RWPE1 (cell line): ENCODE results near the gene RTN1.
A peak's percentile ranks its signal among the peaks of the same experiment; 100 is the strongest.

Experiments
- CTCF ChIA-PET: fragments of 350-600 bp; sonication (Branson Sonifier 250); formaldehyde crosslinking; extraction: SDS; loops from one replicate; lab custom pipeline; 2021; lab: Yijun Ruan, JAX
- POLR2A ChIA-PET: fragments of 400-600 bp; formaldehyde crosslinking; extraction: SDS; loops from one replicate; lab custom pipeline; 2020; ENCODE audit warnings: antibody characterized with exemption; ENCODE audit not compliant: low non-redundant PET; lab: Yijun Ruan, JAX
- DNase-seq: peaks from one replicate; pipeline ENCODE4 v3.0.0; 2012; ENCODE audit warnings: low spot score
- H3K27ac ChIP-seq: fragments of 450-650 bp; 2 replicates; pipeline ENCODE4 v1.5.1; 2017
- CTCF ChIP-seq: fragments of 450-650 bp; conservative IDR thresholded peaks from 2 replicates; pipeline ENCODE4 v1.5.1; 2017; ENCODE audit warnings: low read depth, mild to moderate bottlenecking

The RTN1 gene

GRCh38 chr14:59707778-59708561 lies 162.6 kb downstream of the RTN1 start:
- ChIA-PET CTCF (interaction anchor here (0.9 to 1.2 kb wide), 2 partner anchors 9 to 190 kb away, joined by 3 read pairs; no protein-coding TSS in a partner anchor), POLR2A (no interaction called here)
- no peak overlapping the region for H3K27ac ChIP-seq
- no peak; the same call in 1 of the 2 replicates for TF ChIP-seq CTCF
- DNase-seq = no peak

- ChIA-PET CTCF (no interaction called here), POLR2A (no interaction called here)
- no peak for DNase-seq
- TF ChIP-seq CTCF = no peak
- H3K27ac ChIP-seq = no peak overlapping the region
These were observed 164.7 kb downstream of the RTN1 start for GRCh38 chr14:59705866-59706265.

- H3K27ac ChIP-seq = no peak overlapping the region
- no peak for TF ChIP-seq CTCF
- POLR2A ChIA-PET = no interaction called here
- DNase-seq = no peak
- CTCF ChIA-PET = no interaction called here
These were observed 165.3 kb downstream of the RTN1 start for GRCh38 chr14:59705245-59705644.

- no peak for DNase-seq
- ChIA-PET POLR2A (no interaction called here), CTCF (no interaction called here)
- no peak for TF ChIP-seq CTCF
- H3K27ac ChIP-seq = no peak overlapping the region
These were observed 166.4 kb downstream of the RTN1 start for GRCh38 chr14:59704054-59704645.

- no peak for DNase-seq
- no peak for TF ChIP-seq CTCF
- no peak overlapping the region for H3K27ac ChIP-seq
- POLR2A ChIA-PET = no interaction called here
- CTCF ChIA-PET = interaction anchor here (0.6 kb wide), 1 partner anchor 456 kb away, joined by 5 read pairs; no protein-coding TSS in a partner anchor
These were observed 171.1 kb downstream of the RTN1 start for GRCh38 chr14:59699442-59699841.

GRCh38 chr14:59698793-59699192 lies 171.8 kb downstream of the RTN1 start:
- POLR2A ChIA-PET = no interaction called here
- CTCF ChIA-PET = no interaction called here
- peak; percentile 62 for DNase-seq
- no peak overlapping the region for H3K27ac ChIP-seq
- no peak for TF ChIP-seq CTCF
